DND-41 (cell line): ENCODE data around the gene SCYL3.

Source experiments
- CTCF ChIP-seq: IDR thresholded peaks from 2 replicates; pipeline ENCODE4 v1.5.1; 2012; ENCODE audit warnings: borderline replicate concordance, low read length, moderate library complexity, mild to moderate bottlenecking; ENCODE audit not compliant: poor library complexity, severe bottlenecking; ENCODE audit errors: extremely low read depth
- EZH2 ChIP-seq: IDR thresholded peaks from 3 replicates; pipeline ENCODE4 v1.6.1; 2012; ENCODE audit warnings: borderline replicate concordance, low read depth, mild to moderate bottlenecking, moderate library complexity, low read length, inconsistent platforms; ENCODE audit not compliant: severe bottlenecking

- TF ChIP-seq CTCF (no peak), EZH2 (no peak)
These were observed 58.8 kb downstream of the SCYL3 start for GRCh38 chr1:169834869-169835268.
